Neural crest cell (in vitro differentiated cells): Measurements from ENCODE around the gene FAM72A. TPM values are rescaled to one million over a fixed set of nuclear protein-coding genes. Genes with fewer than 3 reads are reported as not detected.
"Not testable (repeated sequence)": the region's sequence is repeated elsewhere in the genome, so short reads cannot be mapped to it uniquely, and the experiment has no call there.

ENCODE experiments used
- DNase-seq: peaks from one replicate; pipeline ENCODE4 v3.0.0; 2021; ENCODE audit warnings: low read depth, mixed read lengths, low spot score
- H3K27ac Mint-ChIP-seq: one replicate; pipeline ENCODE4 v1.8.0; 2021; ENCODE audit warnings: mild to moderate bottlenecking, mixed read lengths; ENCODE audit not compliant: unreplicated experiment
- H3K27me3 Mint-ChIP-seq: 2 replicates; pipeline ENCODE4 v1.8.0; 2021; ENCODE audit warnings: low read depth, mild to moderate bottlenecking, mixed read lengths
- H3K36me3 Mint-ChIP-seq: 2 replicates; pipeline ENCODE4 v1.8.0; 2021; ENCODE audit warnings: low read depth, mild to moderate bottlenecking, mixed read lengths
- H3K4me1 Mint-ChIP-seq: 2 replicates; pipeline ENCODE4 v1.8.0; 2021; ENCODE audit warnings: mixed read lengths
- H3K4me3 Mint-ChIP-seq: one replicate; pipeline ENCODE4 v1.8.0; 2021; ENCODE audit warnings: mild to moderate bottlenecking, mixed read lengths
- H3K9me3 Mint-ChIP-seq: 2 replicates; pipeline ENCODE4 v1.8.0; 2021; ENCODE audit warnings: mixed read lengths
- total RNA-seq: library from RNA; stranded (reverse); gene quantifications from 2 replicates; pipeline ENCODE4 v1.2.1, GENCODE V29; 2021

Gene FAM72A
- total RNA-seq, 1 donor from 2014 or later = 11.2 TPM

- H3K4me1 Mint-ChIP-seq = not testable (repeated sequence)
Measured at GRCh38 chr1:206196748-206197424, 5.8 kb downstream of the FAM72A start.

GRCh38 chr1:206195182-206195581 is 7.5 kb downstream of the FAM72A start:
- not testable (repeated sequence) for DNase-seq, H3K4me1 Mint-ChIP-seq, H3K27ac Mint-ChIP-seq, H3K27me3 Mint-ChIP-seq, H3K4me3 Mint-ChIP-seq, H3K36me3 Mint-ChIP-seq, H3K9me3 Mint-ChIP-seq

More at GRCh38 chr1:206196748-206197424, 5.8 kb downstream of the FAM72A start:
- not testable (repeated sequence) for H3K9me3 Mint-ChIP-seq, DNase-seq, H3K36me3 Mint-ChIP-seq, H3K27me3 Mint-ChIP-seq, H3K27ac Mint-ChIP-seq, H3K4me3 Mint-ChIP-seq

- not testable (repeated sequence) for H3K36me3 Mint-ChIP-seq, H3K4me1 Mint-ChIP-seq, H3K27ac Mint-ChIP-seq, H3K9me3 Mint-ChIP-seq, H3K4me3 Mint-ChIP-seq, H3K27me3 Mint-ChIP-seq, DNase-seq
Measured at GRCh38 chr1:206186826-206187225, 15.8 kb downstream of the FAM72A start.

- H3K4me3 Mint-ChIP-seq, H3K4me1 Mint-ChIP-seq, H3K27me3 Mint-ChIP-seq, H3K27ac Mint-ChIP-seq, H3K36me3 Mint-ChIP-seq, DNase-seq, H3K9me3 Mint-ChIP-seq: not testable (repeated sequence)
Measured at GRCh38 chr1:206185778-206186177, 16.9 kb downstream of the FAM72A start.

GRCh38 chr1:206183788-206184187 is 18.9 kb downstream of the FAM72A start:
- H3K9me3 Mint-ChIP-seq, H3K4me3 Mint-ChIP-seq, DNase-seq, H3K27me3 Mint-ChIP-seq, H3K36me3 Mint-ChIP-seq, H3K4me1 Mint-ChIP-seq, H3K27ac Mint-ChIP-seq: not testable (repeated sequence)

GRCh38 chr1:206182368-206183317 is 20.0 kb downstream of the FAM72A start:
- not testable (repeated sequence) for H3K9me3 Mint-ChIP-seq, H3K4me3 Mint-ChIP-seq, H3K27me3 Mint-ChIP-seq, H3K36me3 Mint-ChIP-seq, DNase-seq, H3K4me1 Mint-ChIP-seq, H3K27ac Mint-ChIP-seq

- H3K9me3 Mint-ChIP-seq, H3K4me1 Mint-ChIP-seq, H3K27me3 Mint-ChIP-seq, H3K36me3 Mint-ChIP-seq, H3K4me3 Mint-ChIP-seq, DNase-seq, H3K27ac Mint-ChIP-seq: not testable (repeated sequence)
Measured at GRCh38 chr1:206179666-206180065, 23.0 kb downstream of the FAM72A start.

GRCh38 chr1:206178061-206178989 is 24.3 kb downstream of the FAM72A start:
- not testable (repeated sequence) for H3K4me3 Mint-ChIP-seq, H3K4me1 Mint-ChIP-seq, DNase-seq, H3K27me3 Mint-ChIP-seq, H3K36me3 Mint-ChIP-seq, H3K9me3 Mint-ChIP-seq, H3K27ac Mint-ChIP-seq

GRCh38 chr1:206176114-206176502 is 26.5 kb downstream of the FAM72A start:
- not testable (repeated sequence) for H3K4me3 Mint-ChIP-seq, H3K27ac Mint-ChIP-seq, H3K9me3 Mint-ChIP-seq, DNase-seq, H3K36me3 Mint-ChIP-seq, H3K4me1 Mint-ChIP-seq, H3K27me3 Mint-ChIP-seq
